ENCODE measurements around the gene SH3RF3. TPM values are rescaled to one million over a fixed set of nuclear protein-coding genes. Genes with fewer than 3 reads are reported as not detected.

SH3RF3 gene
- polyA plus RNA-seq, 1 donor, result 5.0 TPM

- no peak for DNase-seq
Measured at GRCh38 chr2:109184368-109184767, 55.4 kb downstream of the SH3RF3 start.

DNA sequence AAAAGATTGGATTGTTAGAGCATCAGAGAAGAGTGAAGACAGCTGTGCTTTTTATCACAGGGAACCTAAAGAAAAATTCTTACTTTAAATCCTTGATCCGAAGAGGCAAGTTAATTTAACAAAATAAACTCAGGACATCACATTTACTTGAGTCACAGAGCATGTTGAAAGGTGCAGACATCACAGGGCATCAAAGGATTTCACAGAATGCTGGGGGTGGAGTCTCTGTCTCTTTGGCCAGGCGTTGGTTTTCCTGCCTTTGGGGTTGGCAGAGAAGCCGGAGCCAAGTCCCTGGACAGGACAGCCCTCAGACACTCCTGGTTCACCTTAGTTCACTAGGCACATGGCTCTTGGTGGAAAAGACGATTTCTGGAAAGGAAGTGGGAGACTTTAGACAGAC, 56.3 kb downstream of the SH3RF3 start:
- DNase-seq, result no peak

DNA sequence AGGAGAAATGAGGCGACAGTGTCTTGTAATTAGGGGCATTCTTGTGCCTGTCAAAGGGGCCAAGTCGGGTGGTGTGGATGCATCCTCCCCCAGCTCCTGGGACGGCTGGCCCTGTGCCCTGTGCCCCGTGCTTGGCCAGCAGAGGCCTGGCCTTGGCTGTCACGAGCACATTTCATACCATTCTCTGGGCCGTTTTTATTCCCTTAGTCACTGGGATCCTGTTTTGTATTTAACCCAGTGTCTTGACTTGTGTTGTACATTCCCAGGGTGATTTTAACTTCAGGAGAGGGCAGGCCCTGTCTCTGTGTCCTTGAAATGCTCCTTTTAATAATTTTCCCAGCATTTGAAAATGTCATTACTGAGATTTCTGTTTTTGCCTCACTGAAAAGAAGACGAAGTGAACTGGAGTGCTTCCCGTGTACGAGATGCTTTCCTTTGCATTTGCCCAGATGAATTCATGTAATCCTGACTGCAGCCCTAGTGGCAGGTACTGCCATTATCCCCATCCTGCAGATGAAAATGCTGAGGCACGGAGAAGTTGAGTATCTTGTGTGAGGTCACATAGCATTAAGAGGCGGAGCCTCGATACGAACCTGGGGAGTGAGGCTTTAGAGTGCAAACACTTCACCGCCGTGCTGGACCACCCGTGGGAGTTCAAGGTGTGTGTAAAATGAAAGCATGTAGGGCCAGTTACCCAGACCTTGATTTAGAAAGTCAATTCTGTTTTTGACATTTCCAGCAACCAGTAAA, 57.0 kb downstream of the SH3RF3 start:
- no peak for DNase-seq

- no peak for DNase-seq
Measured at GRCh38 chr2:109186656-109187250, 57.7 kb downstream of the SH3RF3 start.

GRCh38 chr2:109187711-109188495, 58.9 kb downstream of the SH3RF3 start:
- no peak for DNase-seq

- no peak for DNase-seq
Measured at GRCh38 chr2:109188496-109188890, 59.5 kb downstream of the SH3RF3 start.

GRCh38 chr2:109188898-109189297, 59.9 kb downstream of the SH3RF3 start:
- no peak for DNase-seq

- DNase-seq, result no peak
Measured at GRCh38 chr2:109189751-109190150, 60.7 kb downstream of the SH3RF3 start.

DNA sequence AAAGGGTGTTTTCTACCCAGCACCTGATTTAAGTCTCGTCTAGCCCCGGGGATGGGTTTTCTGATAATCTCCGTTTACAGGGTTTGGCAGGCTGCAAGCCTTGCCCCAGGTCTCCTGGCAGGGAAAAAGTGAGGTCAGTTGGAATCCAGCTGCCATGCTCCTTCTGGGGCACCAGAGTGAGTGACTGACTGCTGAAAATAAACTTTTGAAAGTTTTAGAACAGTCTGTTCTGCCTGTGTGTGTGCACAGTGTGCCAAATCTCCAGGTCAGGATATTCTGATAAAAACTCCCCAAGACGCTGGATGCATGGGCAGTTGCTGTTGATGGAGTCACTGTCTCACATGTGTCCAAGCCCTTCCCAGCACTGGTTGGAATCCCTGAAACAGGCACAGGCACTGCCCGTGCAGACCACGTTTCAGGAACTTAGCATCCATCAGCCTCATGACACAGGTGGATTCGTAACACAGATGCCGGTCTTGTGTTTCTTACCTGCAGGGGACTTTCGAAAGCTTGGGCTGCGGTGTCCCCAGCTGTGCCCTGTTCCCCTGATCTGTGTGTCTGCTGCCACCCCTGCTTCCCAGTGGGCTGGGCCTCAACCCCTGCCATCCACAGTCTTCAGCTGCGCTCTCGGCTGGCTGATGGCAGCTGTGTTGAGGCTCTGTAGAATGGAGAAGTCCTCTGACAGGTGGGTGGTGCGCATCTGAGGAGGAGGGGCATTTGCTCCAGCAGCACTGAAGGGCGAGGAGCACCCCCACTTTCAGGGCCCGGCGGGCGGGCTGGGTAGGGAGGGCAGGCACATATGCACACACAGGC, 65.0 kb downstream of the SH3RF3 start:
- DNase-seq, result no peak

DNA sequence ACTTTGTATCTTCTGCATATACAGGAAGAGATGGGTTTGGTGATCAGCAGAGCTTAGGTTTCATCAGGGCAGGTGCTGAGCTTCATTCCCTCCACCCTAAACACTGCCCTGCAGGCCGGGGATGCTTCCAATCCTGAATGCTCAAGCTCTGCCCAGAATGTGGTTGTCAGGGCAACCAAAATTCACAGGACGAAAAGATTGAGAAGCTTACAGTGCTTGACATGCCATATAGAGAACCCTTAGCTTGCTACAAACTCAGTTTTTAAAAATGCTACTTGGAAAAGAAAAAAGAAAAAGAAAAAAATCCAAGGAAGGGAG, 65.6 kb downstream of the SH3RF3 start:
- DNase-seq, result no peak

- DNase-seq, result no peak
Measured at GRCh38 chr2:109195193-109196045, 66.4 kb downstream of the SH3RF3 start.

DNA sequence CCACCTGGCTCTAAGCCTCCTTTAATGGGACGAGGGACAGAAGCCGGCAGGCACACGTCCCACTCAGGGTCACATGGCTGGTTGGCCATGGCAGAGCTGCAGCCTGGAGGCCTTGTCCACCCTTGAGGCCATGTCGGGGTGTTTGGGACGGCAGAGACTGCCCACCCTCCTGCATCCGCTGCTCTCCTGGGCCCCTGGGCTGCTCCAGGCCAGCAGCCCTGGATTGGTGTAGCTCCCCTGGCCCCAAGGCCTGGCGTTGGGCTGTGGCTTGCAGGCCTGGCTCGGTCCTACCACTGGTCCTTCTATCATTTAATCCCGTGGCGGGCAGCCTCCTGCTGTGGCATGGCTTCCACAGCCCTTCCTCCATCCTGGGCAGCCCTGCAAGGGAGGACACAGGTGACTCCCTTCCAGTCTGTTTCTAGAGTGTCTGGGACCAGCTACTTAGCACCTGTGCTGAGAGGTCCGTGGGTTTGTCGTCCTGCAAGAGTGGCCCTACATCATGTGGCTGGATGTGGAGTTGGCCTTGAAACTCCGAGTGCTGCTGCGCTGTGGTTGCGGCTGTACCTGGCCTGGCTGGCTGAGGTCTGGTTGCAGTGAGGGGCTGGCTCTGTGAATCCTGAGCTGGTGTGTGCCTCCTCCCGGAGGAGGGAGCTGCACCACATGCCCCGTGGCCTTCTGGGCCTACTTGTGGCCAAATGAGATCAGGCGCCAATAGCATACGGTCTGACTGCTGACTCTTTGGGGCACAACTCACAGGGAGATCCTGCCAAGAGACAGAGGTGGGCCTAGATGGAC, 67.3 kb downstream of the SH3RF3 start:
- DNase-seq, result no peak

DNA sequence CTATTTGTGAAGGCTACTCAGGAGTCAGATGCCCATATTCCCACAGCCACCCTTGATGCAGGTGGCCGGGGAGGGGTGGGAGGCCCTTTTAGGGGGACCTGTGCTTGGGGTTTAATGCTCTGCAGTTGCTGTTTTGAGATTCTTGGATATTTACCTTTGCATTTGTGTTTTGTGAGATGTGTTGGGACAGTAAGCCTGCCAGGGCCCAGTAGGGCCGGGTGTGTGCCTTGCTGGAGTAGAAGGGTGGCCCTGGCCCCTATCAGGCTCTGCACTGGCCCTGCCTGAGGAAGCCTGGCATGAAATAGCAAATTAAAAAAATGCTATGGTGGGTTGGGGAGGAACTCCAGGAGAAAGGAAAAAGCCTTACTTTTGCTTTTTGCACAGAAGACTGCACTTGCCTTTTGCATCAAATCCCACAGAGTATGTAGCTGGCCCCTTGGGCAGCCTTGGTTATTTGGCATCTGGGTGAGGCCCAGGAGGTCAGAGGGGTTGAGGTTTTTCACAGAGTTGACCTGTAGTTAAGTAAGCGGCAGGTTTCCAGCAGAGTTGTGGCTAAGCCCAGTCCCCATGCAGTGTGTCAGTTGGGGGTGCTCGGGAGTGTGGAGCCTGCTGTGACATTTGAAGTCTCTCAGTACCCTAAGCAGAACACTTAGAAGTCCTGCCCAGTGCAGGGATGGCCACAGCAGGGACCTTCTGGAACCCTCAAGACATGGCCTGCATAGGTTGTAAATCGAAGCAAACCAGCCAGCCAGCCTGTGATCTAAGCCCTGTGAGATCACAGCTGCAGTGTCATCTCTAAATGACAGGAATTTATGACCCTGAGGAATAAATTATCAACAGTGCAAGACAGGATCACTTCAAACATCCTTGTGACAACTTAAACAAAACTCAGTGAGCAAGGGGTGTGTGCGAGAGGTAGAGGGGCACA, 68.8 kb downstream of the SH3RF3 start:
- no peak for DNase-seq

DNA sequence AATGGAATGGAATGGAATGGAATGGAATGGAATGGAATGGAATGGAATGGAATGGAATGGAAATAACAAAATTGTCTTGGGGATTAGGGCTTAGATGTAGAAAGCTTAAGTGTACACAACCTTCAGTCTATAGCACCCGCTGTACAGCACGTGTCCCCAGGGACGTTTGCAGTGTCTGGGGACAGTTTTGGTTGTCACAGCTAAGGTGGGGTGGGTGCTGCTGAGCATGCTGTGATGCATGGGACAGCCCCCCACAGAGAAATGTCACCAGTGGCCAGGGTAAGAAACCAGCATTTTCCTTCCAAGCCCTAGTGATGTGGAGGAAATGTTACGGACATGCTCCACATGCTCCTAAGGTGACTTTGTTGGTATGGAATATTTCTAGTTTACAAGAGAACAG, 70.8 kb downstream of the SH3RF3 start:
- DNase-seq, result no peak

- no peak for DNase-seq
Measured at GRCh38 chr2:109200616-109201464, 71.8 kb downstream of the SH3RF3 start.

- DNase-seq, result no peak
Measured at GRCh38 chr2:109201465-109202327, 72.7 kb downstream of the SH3RF3 start.

- no peak for DNase-seq
Measured at GRCh38 chr2:109202486-109202885, 73.5 kb downstream of the SH3RF3 start.

Data from hindlimb muscle (tissue), 1 donor.